Epidermal melanocyte (primary cell): ENCODE measurements around the gene MYH16.
"Not testable (repeated sequence)": the region's sequence is repeated elsewhere in the genome, so short reads cannot be mapped to it uniquely, and the experiment has no call there.

ENCODE experiments used
- DNase-seq: peaks from one replicate; pipeline ENCODE4 v3.0.0; 2011; ENCODE audit warnings: low spot score; ENCODE audit not compliant: insufficient read length

The MYH16 gene

DNA sequence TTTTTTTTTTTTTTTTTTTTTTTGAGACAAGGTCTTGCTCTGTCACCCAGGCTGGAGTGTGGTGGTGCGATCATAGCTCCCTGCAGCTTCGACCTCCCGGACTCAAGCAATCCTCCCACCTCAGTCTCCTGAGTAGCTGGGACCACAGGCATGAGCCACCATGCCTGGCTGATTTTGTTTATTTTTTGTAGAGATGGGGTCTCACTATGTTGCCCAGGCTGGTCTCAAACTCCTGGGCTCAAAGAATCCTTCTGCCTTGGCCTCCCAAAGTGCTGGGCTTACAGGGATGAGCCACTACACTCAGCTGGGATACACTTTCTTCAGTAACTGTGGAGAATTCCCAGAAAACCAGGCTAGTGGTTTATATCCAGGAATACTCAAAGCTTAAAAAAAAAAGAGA is 78.0 kb downstream of the MYH16 start:
- DNase-seq = not testable (repeated sequence)

DNA sequence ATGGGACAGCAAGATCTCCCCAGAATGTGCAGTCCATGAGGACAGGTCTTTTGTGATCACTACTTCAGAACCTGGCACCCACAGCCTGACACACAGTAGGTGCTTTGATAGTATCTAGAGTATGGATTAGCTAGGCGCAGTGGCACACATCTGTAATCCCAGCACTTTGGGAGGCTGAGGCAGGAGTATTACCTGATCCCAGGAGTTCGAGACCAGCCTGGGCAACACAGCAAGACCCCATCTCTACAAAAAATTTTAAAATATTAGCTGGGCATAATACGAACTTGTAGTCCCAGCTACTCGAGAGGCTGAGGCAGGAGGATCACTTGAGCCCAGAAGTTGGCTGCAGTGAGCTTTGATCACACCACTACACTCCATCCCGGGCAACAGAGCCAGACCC is 79.6 kb downstream of the MYH16 start:
- no peak for DNase-seq

- no peak for DNase-seq
These were observed 82.5 kb downstream of the MYH16 start for GRCh38 chr7:99355098-99355497.

DNA sequence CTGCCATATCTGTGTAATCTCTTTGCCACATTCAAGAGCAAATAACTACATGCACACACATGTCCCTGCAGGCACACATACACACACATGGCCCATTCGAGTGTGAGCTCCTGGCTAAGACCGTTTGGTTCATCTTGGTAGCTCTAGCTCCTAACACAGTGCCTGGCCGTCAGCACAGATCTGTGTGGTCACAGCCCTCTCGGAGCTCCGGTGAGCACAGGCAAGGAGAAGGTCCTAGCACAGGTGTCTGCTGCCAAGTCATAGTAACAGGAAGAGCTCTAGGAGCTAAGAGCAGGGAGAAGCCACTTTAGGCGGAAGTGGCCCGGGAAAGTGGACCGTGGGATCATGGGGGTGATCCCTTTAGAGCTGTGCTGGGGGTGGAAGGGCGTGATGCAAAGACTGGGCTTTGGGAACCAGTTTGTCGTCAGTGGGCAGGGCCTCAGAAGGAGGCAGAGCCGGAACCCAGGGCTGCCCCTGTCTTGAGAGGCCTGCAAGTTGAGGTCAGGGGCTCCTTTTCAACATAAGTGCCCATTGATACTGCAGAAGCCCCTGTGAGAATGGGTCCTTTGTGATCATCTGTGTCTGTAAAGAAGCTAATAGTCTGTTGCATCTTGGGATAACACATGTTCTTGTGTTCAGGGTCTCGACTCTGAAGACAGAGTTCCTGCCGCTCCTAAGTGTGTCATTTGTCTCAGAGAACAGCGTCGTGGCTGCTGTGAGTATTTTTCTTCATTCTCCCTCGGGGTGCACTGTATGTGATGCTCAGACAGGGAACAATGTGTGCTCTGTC is 85.3 kb downstream of the MYH16 start:
- peak; percentile 84 for DNase-seq

- DNase-seq = not testable (repeated sequence)
These were observed 85.9 kb downstream of the MYH16 start for GRCh38 chr7:99358521-99358920.

- DNase-seq = no peak
These were observed 87.0 kb downstream of the MYH16 start for GRCh38 chr7:99359465-99360154.
